Keratinocyte (primary cell): Measurements from ENCODE around the gene PIP5K1A. TPM values are rescaled to one million over a fixed set of nuclear protein-coding genes. Genes with fewer than 3 reads are reported as not detected.

ENCODE experiments used
- DNase-seq: peaks from one replicate; pipeline ENCODE4 v3.0.0-alpha.2; 2011; ENCODE audit warnings: low read depth, missing footprints, low spot score
- FAIRE-seq: peaks from 2 replicates; lab custom pipeline; 2011; peaks lifted over from hg19 to GRCh38; lab: Jason Lieb, UNC
- H2AFZ ChIP-seq: 2 replicates; pipeline ENCODE4 v1.6.0; 2012; ENCODE audit warnings: low read length, control low read depth, inconsistent platforms; ENCODE audit not compliant: control insufficient read depth
- H3K27ac ChIP-seq: 2 replicates; pipeline ENCODE4 v1.5.1; 2011; ENCODE audit warnings: low read length; ENCODE audit not compliant: control insufficient read depth, insufficient read depth
- H3K27me3 ChIP-seq: 3 replicates; pipeline ENCODE4 v1.6.0; 2011; ENCODE audit warnings: low read length; ENCODE audit not compliant: control insufficient read depth, insufficient read depth; ENCODE audit errors: extremely low read depth
- H3K36me3 ChIP-seq, 2 experiments: 2 replicates in 1 of 2; 3 replicates in 1 of 2; pipeline ENCODE4 v1.5.1; 2011; ENCODE audit warnings: low read length in 2 of 2, mild to moderate bottlenecking in 1 of 2; ENCODE audit not compliant: control insufficient read depth in 2 of 2, insufficient read depth in 2 of 2; ENCODE audit errors: extremely low read depth in 1 of 2
- H3K4me1 ChIP-seq: 3 replicates; pipeline ENCODE4 v1.5.1; 2011; ENCODE audit warnings: low read length; ENCODE audit not compliant: control insufficient read depth, insufficient read depth; ENCODE audit errors: extremely low read depth
- H3K4me2 ChIP-seq: 3 replicates; pipeline ENCODE4 v1.6.0; 2011; ENCODE audit warnings: low read depth, low read length; ENCODE audit not compliant: control insufficient read depth, insufficient read depth; ENCODE audit errors: extremely low read depth
- H3K4me3 ChIP-seq, 3 experiments: fragments of 200-600 bp in 1 of 3; sonication (generic) in 1 of 3; 2 replicates in 2 of 3; 3 replicates in 1 of 3; pipeline ENCODE4 v1.5.1; 2011 to 2016; ENCODE audit warnings: low read length in 3 of 3, mild to moderate bottlenecking in 3 of 3, control low read depth in 2 of 3, inconsistent platforms in 1 of 3, low read depth in 1 of 3, mixed read lengths in 1 of 3, mixed run types in 1 of 3, moderate library complexity in 1 of 3; ENCODE audit not compliant: control insufficient read depth in 2 of 3, insufficient read depth in 2 of 3; ENCODE audit errors: extremely low read depth in 1 of 3
- H3K79me2 ChIP-seq: 2 replicates; pipeline ENCODE4 v1.6.0; 2012; ENCODE audit warnings: low read length; ENCODE audit not compliant: control insufficient read depth, insufficient read depth
- H3K9ac ChIP-seq: 3 replicates; pipeline ENCODE4 v1.6.0; 2011; ENCODE audit warnings: low read length; ENCODE audit not compliant: control insufficient read depth, insufficient read depth; ENCODE audit errors: extremely low read depth
- H3K9me1 ChIP-seq: 3 replicates; pipeline ENCODE4 v1.6.0; 2011; ENCODE audit warnings: low read length; ENCODE audit not compliant: control insufficient read depth, insufficient read depth; ENCODE audit errors: extremely low read depth
- H3K9me3 ChIP-seq: 2 replicates; pipeline ENCODE4 v1.5.1; 2012; ENCODE audit warnings: low read depth, low read length; ENCODE audit not compliant: control insufficient read depth
- H4K20me1 ChIP-seq: 3 replicates; pipeline ENCODE4 v1.6.0; 2011; ENCODE audit warnings: low read length; ENCODE audit not compliant: control insufficient read depth, insufficient read depth; ENCODE audit errors: extremely low read depth
- EZH2 ChIP-seq: IDR thresholded peaks from one replicate; pipeline ENCODE4 v1.6.1; 2012; ENCODE audit warnings: inconsistent platforms, mild to moderate bottlenecking, low read length, moderate library complexity
- dilution Hi-C: fragments of 300-500 bp; cut with MboI; formaldehyde crosslinking; loops from one replicate; pipeline ENCODE4 v1.7.0; 2020; ENCODE audit warnings: low sequenced_read_pairs; ENCODE audit not compliant: extremely low pct_ligation_motif_present
- polyA plus RNA-seq, 5 experiments: library from polyadenylated mRNA; depleted of rRNA in 3 of 5; stranded (reverse) in 3 of 5; stranded (forward) in 1 of 5; unstranded in 1 of 5; fragments of >200 nt; gene quantifications; 1 replicate in 1 of 5; 2 replicates in 3 of 5; 3 replicates in 1 of 5; pipeline versions ENCODE4 v1.2.1 to v1.2.3, GENCODE V29; 2011 to 2012; ENCODE audit warnings: missing spikeins in 2 of 5, low read depth in 1 of 5, low replicate concordance in 1 of 5
- TF ChIP-seq, protein P1 (sequence below), 3 experiments: IDR thresholded peaks in 1 of 3; conservative IDR thresholded peaks in 1 of 3; optimal IDR thresholded peaks in 1 of 3; 2 replicates in 2 of 3; 3 replicates in 1 of 3; pipeline versions ENCODE3 to v1.5.1; 2011; ENCODE audit warnings: low read length in 3 of 3, mild to moderate bottlenecking in 3 of 3, moderate library complexity in 2 of 3, control low read depth in 1 of 3, inconsistent platforms in 1 of 3; ENCODE audit not compliant: insufficient read depth in 2 of 3; ENCODE audit errors: extremely low read depth in 1 of 3

The PIP5K1A gene
- polyA plus RNA-seq, 1 donor (not counting 4 experiments of a cell fraction or from before 2014, with no cell fraction given): 124 TPM

DNA sequence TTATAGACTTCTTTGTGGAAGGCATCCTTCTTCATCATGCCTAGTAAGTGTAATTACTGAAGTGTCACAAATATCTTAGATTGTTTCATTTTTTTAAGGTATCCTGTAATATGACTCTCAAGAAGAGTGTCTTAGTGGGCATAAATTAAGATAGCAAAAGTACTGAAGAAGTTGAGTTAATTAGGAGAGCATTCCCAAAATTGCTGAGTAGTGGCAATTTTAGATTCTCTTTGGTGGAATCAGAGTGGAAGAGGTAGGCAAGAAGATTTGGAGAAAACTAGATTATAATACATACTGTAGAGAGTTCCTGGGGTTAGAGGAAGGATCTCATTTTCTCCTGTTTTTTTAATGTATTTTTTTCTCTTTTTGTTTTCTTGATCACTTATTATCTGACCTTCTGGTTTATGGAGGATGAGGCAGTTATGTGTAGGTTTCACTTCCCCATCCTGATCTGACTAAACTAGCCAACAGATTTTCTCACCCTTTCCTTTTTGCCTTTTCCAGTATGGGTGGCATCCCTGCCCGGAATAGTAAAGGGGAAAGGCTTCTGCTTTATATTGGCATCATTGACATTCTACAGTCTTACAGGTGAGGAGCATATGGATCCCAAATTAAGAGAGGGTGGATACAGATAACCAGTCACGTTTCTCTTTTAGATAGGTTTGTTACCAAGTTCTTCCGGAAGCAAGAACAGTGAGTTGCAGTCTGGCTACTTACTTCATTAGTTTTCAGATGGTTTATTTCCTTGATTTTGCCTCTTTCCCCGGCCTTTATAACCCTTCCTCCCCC lies 39.5 kb downstream of the PIP5K1A start:
- no peak overlapping the region for H3K4me2 ChIP-seq
- H3K36me3 ChIP-seq: peaks cover 46 to 60% of the 10 kb centered on the region in 2 experiments

DNA sequence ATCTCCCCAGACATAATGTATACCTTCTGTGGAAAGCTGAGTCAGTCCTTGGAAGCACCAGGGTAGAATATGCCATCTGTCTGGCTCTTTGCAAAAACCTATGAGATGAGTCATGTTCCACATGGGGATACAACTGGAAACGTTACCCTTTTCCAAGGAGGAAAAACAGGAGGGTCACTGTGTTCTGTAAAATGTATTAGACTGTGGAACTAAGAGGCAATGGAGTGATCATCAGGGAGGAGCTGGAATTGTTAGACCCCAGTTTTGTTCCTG lies 40.1 kb downstream of the PIP5K1A start:
- H2AFZ ChIP-seq: no peak overlapping the region
- no peaks in the 10 kb centered on the region for H3K9me3 ChIP-seq
- no peaks in the 10 kb centered on the region for H4K20me1 ChIP-seq
- H3K27me3 ChIP-seq: no peaks in the 10 kb centered on the region
- H3K4me3 ChIP-seq: no peak overlapping the region
- dilution Hi-C loops: no loop called here
- no peak overlapping the region for H3K27ac ChIP-seq
- H3K79me2 ChIP-seq: peaks cover 3% of the 10 kb centered on the region
- H3K9ac ChIP-seq: no peak overlapping the region
- H3K4me2 ChIP-seq: no peak overlapping the region
- H3K36me3 ChIP-seq: peaks cover 50 to 64% of the 10 kb centered on the region in 2 experiments
- no peaks in the 10 kb centered on the region for H3K9me1 ChIP-seq
- FAIRE-seq: peak; percentile 43
- TF ChIP-seq EZH2: no peak
- TF ChIP-seq, protein P1, sequence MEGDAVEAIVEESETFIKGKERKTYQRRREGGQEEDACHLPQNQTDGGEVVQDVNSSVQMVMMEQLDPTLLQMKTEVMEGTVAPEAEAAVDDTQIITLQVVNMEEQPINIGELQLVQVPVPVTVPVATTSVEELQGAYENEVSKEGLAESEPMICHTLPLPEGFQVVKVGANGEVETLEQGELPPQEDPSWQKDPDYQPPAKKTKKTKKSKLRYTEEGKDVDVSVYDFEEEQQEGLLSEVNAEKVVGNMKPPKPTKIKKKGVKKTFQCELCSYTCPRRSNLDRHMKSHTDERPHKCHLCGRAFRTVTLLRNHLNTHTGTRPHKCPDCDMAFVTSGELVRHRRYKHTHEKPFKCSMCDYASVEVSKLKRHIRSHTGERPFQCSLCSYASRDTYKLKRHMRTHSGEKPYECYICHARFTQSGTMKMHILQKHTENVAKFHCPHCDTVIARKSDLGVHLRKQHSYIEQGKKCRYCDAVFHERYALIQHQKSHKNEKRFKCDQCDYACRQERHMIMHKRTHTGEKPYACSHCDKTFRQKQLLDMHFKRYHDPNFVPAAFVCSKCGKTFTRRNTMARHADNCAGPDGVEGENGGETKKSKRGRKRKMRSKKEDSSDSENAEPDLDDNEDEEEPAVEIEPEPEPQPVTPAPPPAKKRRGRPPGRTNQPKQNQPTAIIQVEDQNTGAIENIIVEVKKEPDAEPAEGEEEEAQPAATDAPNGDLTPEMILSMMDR (optimal IDR thresholded peaks at IDR 0.05 in 1 of 3, IDR thresholded peaks at IDR 0.05 in 1 of 3, conservative IDR thresholded peaks at IDR 0.05 in 1 of 3; ENCODE audit: extremely low read depth in 1 of 3, insufficient read depth in 2 of 3, low read length in 3 of 3): no peak
- DNase-seq: no peak
- peaks cover 4% of the 10 kb centered on the region for H3K4me1 ChIP-seq

More for the DNA sequence above, 39.5 kb downstream of the PIP5K1A start:
- Histone ChIP-seq H3K4me3 (no peak overlapping the region), H3K9me1 (no peaks in the 10 kb centered on the region), H3K9ac (no peak overlapping the region), H4K20me1 (no peaks in the 10 kb centered on the region), H3K9me3 (no peaks in the 10 kb centered on the region), H3K4me1 (peaks cover 4% of the 10 kb centered on the region), H3K27ac (no peak overlapping the region), H3K79me2 (peaks cover 3% of the 10 kb centered on the region), H3K27me3 (no peaks in the 10 kb centered on the region), H2AFZ (no peak overlapping the region)
- TF ChIP-seq EZH2: no peak
- TF ChIP-seq, protein P1 (optimal IDR thresholded peaks at IDR 0.05 in 1 of 3, IDR thresholded peaks at IDR 0.05 in 1 of 3, conservative IDR thresholded peaks at IDR 0.05 in 1 of 3; ENCODE audit: extremely low read depth in 1 of 3, insufficient read depth in 2 of 3, low read length in 3 of 3): no peak
- dilution Hi-C loops: no loop called here
- DNase-seq: no peak
- FAIRE-seq: no peak
